ENCODE measurements around the gene TET1.

GRCh38 chr10:68696018-68696417 lies 135.9 kb downstream of the TET1 start:
- TF ChIP-seq CTCF (conservative IDR thresholded peaks at IDR 0.05; ENCODE audit: low read length) = no peak
- no peak for TF ChIP-seq EZH2phosphoT487 (IDR thresholded peaks at IDR 0.05; ENCODE audit: borderline replicate concordance, low read depth, low read length)
